Measurements from ENCODE around the gene CAPN11.

DNA sequence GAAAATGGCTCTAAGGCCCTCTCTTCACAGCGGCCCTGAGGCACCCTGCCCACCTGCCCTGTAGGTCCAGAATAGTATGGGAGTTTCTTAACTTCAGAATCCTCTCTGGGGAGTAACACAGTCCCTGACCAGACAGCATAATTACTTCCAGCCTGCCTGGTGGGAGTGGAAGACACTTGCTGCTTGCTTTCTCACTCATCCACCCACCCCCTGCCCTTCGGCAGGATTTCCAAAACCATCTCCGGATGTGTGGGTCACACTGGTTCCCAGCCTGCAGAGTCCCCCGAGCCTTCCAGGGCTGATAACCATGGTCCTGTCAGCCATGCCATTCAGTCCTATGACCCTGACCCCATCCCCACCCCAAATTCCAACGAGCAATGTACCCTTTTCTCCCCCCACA, 70.2 kb downstream of the CAPN11 start:
- no peak for TF ChIP-seq CTCF (IDR thresholded peaks at IDR 0.05; ENCODE audit: low read depth, low read length)
- TF ChIP-seq EZH2phosphoT487 (IDR thresholded peaks at IDR 0.05; ENCODE audit: low read depth) = no peak

All from OCI-LY3 (cell line).